MM.1S (cell line): ENCODE measurements around the gene IL17RB.

Experiments used
- DNase-seq: peaks from one replicate; pipeline ENCODE4 v3.0.0-alpha.2; 2015
- H2AFZ ChIP-seq: fragments of 300-600 bp; sonication (generic); 2 replicates; pipeline ENCODE4 v1.6.0; 2016; ENCODE audit warnings: antibody characterized with exemption, low read length
- H3F3A ChIP-seq: fragments of 300-600 bp; sonication (generic); 2 replicates; pipeline ENCODE4 v1.6.1; 2016; ENCODE audit warnings: mild to moderate bottlenecking, antibody characterized with exemption, low read length, moderate library complexity, mixed read lengths; ENCODE audit not compliant: insufficient read depth
- H3K27ac ChIP-seq: fragments of 300-600 bp; sonication (generic); 2 replicates; pipeline ENCODE4 v1.5.1; 2016; ENCODE audit warnings: mild to moderate bottlenecking, low read length
- H3K27me3 ChIP-seq: fragments of 300-600 bp; sonication (generic); replicated peaks from 2 replicates; pipeline ENCODE4 v1.6.0; 2016; ENCODE audit warnings: low read length; ENCODE audit not compliant: insufficient read depth
- H3K36me3 ChIP-seq: fragments of 300-600 bp; sonication (generic); replicated peaks from 2 replicates; pipeline ENCODE4 v1.6.1; 2016; ENCODE audit warnings: mild to moderate bottlenecking, low read length, mixed read lengths; ENCODE audit not compliant: insufficient read depth
- H3K4me1 ChIP-seq: fragments of 300-600 bp; sonication (generic); 2 replicates; pipeline ENCODE4 v1.6.1; 2016; ENCODE audit warnings: low read length, mixed read lengths
- H3K4me2 ChIP-seq: fragments of 300-600 bp; sonication (generic); 2 replicates; pipeline ENCODE4 v1.6.0; 2016; ENCODE audit warnings: low read depth, low read length
- H3K4me3 ChIP-seq: fragments of 300-600 bp; sonication (generic); 2 replicates; pipeline ENCODE4 v1.5.1; 2016; ENCODE audit warnings: low read length, mixed read lengths
- H3K79me2 ChIP-seq: fragments of 300-600 bp; sonication (generic); 2 replicates; pipeline ENCODE4 v1.6.1; 2016; ENCODE audit warnings: mixed run types, low read length, mixed read lengths
- H3K9ac ChIP-seq: fragments of 300-600 bp; sonication (generic); 2 replicates; pipeline ENCODE4 v1.6.1; 2016; ENCODE audit warnings: low read length, mixed read lengths
- H3K9me2 ChIP-seq: fragments of 300-600 bp; sonication (generic); replicated peaks from 2 replicates; pipeline ENCODE4 v1.6.1; 2016; ENCODE audit warnings: mild to moderate bottlenecking, low read length, mixed read lengths; ENCODE audit not compliant: insufficient read depth
- H3K9me3 ChIP-seq: fragments of 300-600 bp; sonication (generic); replicated peaks from 2 replicates; pipeline ENCODE4 v1.6.1; 2016; ENCODE audit warnings: mild to moderate bottlenecking, low read length, mixed read lengths; ENCODE audit not compliant: insufficient read depth
- H4K20me1 ChIP-seq: fragments of 300-600 bp; sonication (generic); 2 replicates; pipeline ENCODE4 v1.6.1; 2016; ENCODE audit warnings: mild to moderate bottlenecking, low read length, moderate library complexity, mixed read lengths; ENCODE audit not compliant: insufficient read depth
- CTCF ChIP-seq: fragments of 300-600 bp; sonication (generic); IDR thresholded peaks from 2 replicates; pipeline ENCODE4 v1.5.1; 2016; ENCODE audit warnings: antibody characterized with exemption, low read length, mixed read lengths
- EZH2 ChIP-seq: fragments of 300-600 bp; sonication (generic); optimal IDR thresholded peaks from 2 replicates; pipeline ENCODE3; 2017; ENCODE audit warnings: low read depth, mild to moderate bottlenecking, antibody characterized with exemption, low read length, mixed read lengths
- EZH2phosphoT487 ChIP-seq: fragments of 300-600 bp; sonication (generic); IDR thresholded peaks from 2 replicates; pipeline ENCODE4 v1.6.1; 2018; ENCODE audit warnings: antibody characterized with exemption, low read length

The IL17RB gene

DNA sequence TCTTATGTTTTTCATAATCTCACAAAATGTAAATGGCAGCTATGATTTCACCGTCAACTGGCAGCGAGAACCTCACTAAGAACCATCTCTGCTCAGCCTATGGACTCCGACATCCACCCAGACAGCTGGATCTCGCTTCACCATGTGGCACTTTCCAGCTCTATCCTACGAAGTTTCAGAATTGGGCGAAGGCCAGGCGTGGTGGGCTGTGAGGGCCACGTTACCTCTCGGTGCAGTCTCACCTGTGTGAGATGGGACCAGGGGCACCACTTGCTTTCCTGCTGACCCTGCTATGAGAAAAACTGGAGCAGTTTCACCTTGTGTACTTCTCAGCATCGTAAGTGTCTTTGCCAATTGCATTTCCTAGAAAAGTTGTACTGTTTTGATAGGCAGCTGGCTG lies 32.5 kb upstream of the IL17RB start:
- Histone ChIP-seq H3K9me2 (no peaks in the 10 kb centered on the region), H3F3A (no peaks in the 10 kb centered on the region)

GRCh38 chr3:53815067-53815466 lies 31.3 kb upstream of the IL17RB start:
- TF ChIP-seq EZH2: no peak
- TF ChIP-seq CTCF: no peak
- no peak for TF ChIP-seq EZH2phosphoT487
- Histone ChIP-seq H3K27me3 (no peaks in the 10 kb centered on the region), H3K36me3 (no peaks in the 10 kb centered on the region), H3K9ac (no peak overlapping the region), H4K20me1 (no peaks in the 10 kb centered on the region), H3K4me1 (no peaks in the 10 kb centered on the region), H3K4me2 (no peak overlapping the region), H3F3A (no peaks in the 10 kb centered on the region), H3K9me2 (no peaks in the 10 kb centered on the region), H3K27ac (no peak overlapping the region), H2AFZ (no peak overlapping the region), H3K4me3 (no peak overlapping the region), H3K9me3 (no peaks in the 10 kb centered on the region), H3K79me2 (no peaks in the 10 kb centered on the region)
- DNase-seq: no peak

More for the DNA sequence above, 32.5 kb upstream of the IL17RB start:
- no peak overlapping the region for H3K4me2 ChIP-seq
- H3K27ac ChIP-seq: no peak overlapping the region
- H2AFZ ChIP-seq: no peak overlapping the region
- no peak overlapping the region for H3K9ac ChIP-seq
- H3K79me2 ChIP-seq: no peaks in the 10 kb centered on the region
- TF ChIP-seq EZH2phosphoT487 (no peak), CTCF (no peak), EZH2 (no peak)
- H3K9me3 ChIP-seq: no peaks in the 10 kb centered on the region
- H3K36me3 ChIP-seq: no peaks in the 10 kb centered on the region
- no peaks in the 10 kb centered on the region for H3K27me3 ChIP-seq
- DNase-seq: no peak
- H4K20me1 ChIP-seq: no peaks in the 10 kb centered on the region
- no peaks in the 10 kb centered on the region for H3K4me1 ChIP-seq
- H3K4me3 ChIP-seq: no peak overlapping the region

DNA sequence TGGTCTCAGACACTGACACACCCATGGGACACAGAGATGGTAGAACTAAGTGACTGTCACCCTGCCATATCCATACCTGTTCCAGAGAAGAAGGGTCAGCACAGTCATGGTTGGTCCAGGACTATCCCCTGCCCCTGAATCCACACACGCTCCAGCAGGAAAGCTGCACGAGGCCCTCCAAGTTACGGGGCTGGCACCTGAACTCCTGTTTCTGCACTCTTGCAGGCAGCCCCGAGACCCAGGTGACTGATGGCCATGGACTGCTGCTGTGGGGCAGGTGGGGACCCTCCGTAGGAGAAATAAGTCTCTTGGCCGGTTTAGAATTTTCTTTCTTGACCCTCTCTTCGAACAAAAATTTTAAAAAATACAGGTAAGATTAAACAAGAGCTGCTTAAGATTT lies 30.7 kb upstream of the IL17RB start:
- DNase-seq: no peak
- H3K4me1 ChIP-seq: no peaks in the 10 kb centered on the region
- no peak overlapping the region for H2AFZ ChIP-seq
- no peak overlapping the region for H3K27ac ChIP-seq
- H3K27me3 ChIP-seq: no peaks in the 10 kb centered on the region
- no peaks in the 10 kb centered on the region for H3K36me3 ChIP-seq
- H3K4me2 ChIP-seq: no peak overlapping the region
- no peak for TF ChIP-seq EZH2phosphoT487
- TF ChIP-seq CTCF: no peak
- TF ChIP-seq EZH2: no peak
- H3K9me3 ChIP-seq: no peaks in the 10 kb centered on the region
- H3F3A ChIP-seq: no peaks in the 10 kb centered on the region
- no peaks in the 10 kb centered on the region for H3K9me2 ChIP-seq
- H3K4me3 ChIP-seq: no peak overlapping the region
- H3K79me2 ChIP-seq: no peaks in the 10 kb centered on the region
- no peaks in the 10 kb centered on the region for H4K20me1 ChIP-seq
- H3K9ac ChIP-seq: no peak overlapping the region
